ENCODE results near the gene IFT43. TPM values are rescaled to one million over a fixed set of nuclear protein-coding genes. Genes with fewer than 3 reads are reported as not detected.

The IFT43 gene
- total RNA-seq, 1 experiment from 2014 or later: 24.2 TPM

GRCh38 chr14:76112889-76113624 lies 127.5 kb downstream of the IFT43 start:
- intact Hi-C loops (cut with micrococcal nuclease): no loop called here
- no peak overlapping the region for H2AFZ ChIP-seq (ENCODE audit: low read depth, low read length, poor library complexity, severe bottlenecking)
- H4K20me1 ChIP-seq (ENCODE audit: insufficient read depth): no peaks in the 10 kb centered on the region
- H3K36me3 ChIP-seq (ENCODE audit: control insufficient read depth in 1 of 2, insufficient read depth in 2 of 2, low read length in 2 of 2): no peaks in the 10 kb centered on the region
- H3K9me3 ChIP-seq (ENCODE audit: control insufficient read depth in 1 of 2, insufficient read depth in 1 of 2, low read depth in 1 of 2, low read length in 2 of 2): no peaks in the 10 kb centered on the region
- H3K9ac ChIP-seq (ENCODE audit: low read length): no peak overlapping the region
- no peak overlapping the region for H3K4me2 ChIP-seq (ENCODE audit: low read length)
- POLR2A ChIA-PET: no interaction called here
- RAD21 ChIA-PET (ENCODE audit: low non-redundant PET in 1 of 2, low total read pairs in 2 of 2, uncharacterized antibody in 2 of 2, unreplicated experiment in 2 of 2): no interaction called here
- ATAC-seq (no peak), DNase-seq (ENCODE audit: low read depth, low spot score) (no peak)
- TF ChIP-seq ELF1 (IDR thresholded peaks at IDR 0.05; ENCODE audit: borderline replicate concordance, low read depth) (no peak), FOSL1 (IDR thresholded peaks at IDR 0.05; ENCODE audit: low read depth) (no peak), SIN3A (IDR thresholded peaks at IDR 0.05; ENCODE audit: low read depth) (no peak), SRF (IDR thresholded peaks at IDR 0.05; ENCODE audit: low read depth) (no peak), ZBTB33 (IDR thresholded peaks at IDR 0.05; ENCODE audit: extremely low read depth, insufficient replicate concordance, low read length) (no peak), CEBPB (IDR thresholded peaks at IDR 0.05; ENCODE audit: low read depth) (no peak)
- H3K27me3 ChIP-seq (ENCODE audit: insufficient read depth, low read length): no peaks in the 10 kb centered on the region
- H3K9me2 ChIP-seq (ENCODE audit: insufficient read depth): no peaks in the 10 kb centered on the region
- no peaks in the 10 kb centered on the region for H3K4me1 ChIP-seq (ENCODE audit: control insufficient read depth in 1 of 2, insufficient read depth in 2 of 2, low read length in 2 of 2)
- BruUV-seq (replicated peaks): no TSS peak
- H3K4me3 ChIP-seq (replicated peaks in 1 of 2; ENCODE audit: low read depth in 1 of 2, low read length in 2 of 2): no peak overlapping the region
- H3K79me2 ChIP-seq (ENCODE audit: insufficient read depth, low read length): no peaks in the 10 kb centered on the region
- CTCF ChIA-PET: no interaction called here
- H3K27ac ChIP-seq (ENCODE audit: low read depth, low read length): no peak overlapping the region

- no peak for DNase-seq (ENCODE audit: low read depth, low spot score)
- no peak overlapping the region for H3K9ac ChIP-seq (ENCODE audit: low read length)
- ATAC-seq: no peak
- no peaks in the 10 kb centered on the region for H3K9me3 ChIP-seq (ENCODE audit: control insufficient read depth in 1 of 2, insufficient read depth in 1 of 2, low read depth in 1 of 2, low read length in 2 of 2)
- no TSS peak for BruUV-seq (replicated peaks)
- H3K4me3 ChIP-seq (replicated peaks in 1 of 2; ENCODE audit: low read depth in 1 of 2, low read length in 2 of 2): no peak overlapping the region
- H3K27me3 ChIP-seq (ENCODE audit: insufficient read depth, low read length): no peaks in the 10 kb centered on the region
- no peaks in the 10 kb centered on the region for H3K4me1 ChIP-seq (ENCODE audit: control insufficient read depth in 1 of 2, insufficient read depth in 2 of 2, low read length in 2 of 2)
- no peak overlapping the region for H2AFZ ChIP-seq (ENCODE audit: low read depth, low read length, poor library complexity, severe bottlenecking)
- TF ChIP-seq CBX3 (IDR thresholded peaks at IDR 0.05; ENCODE audit: low read depth) (no peak), POLR2AphosphoS5 (IDR thresholded peaks at IDR 0.05; ENCODE audit: low read depth, low read length) (no peak), TCF7L2 (IDR thresholded peaks at IDR 0.05; ENCODE audit: borderline replicate concordance, extremely low read depth, insufficient read depth, insufficient read length) (no peak), POLR2A (IDR thresholded peaks at IDR 0.05; ENCODE audit: borderline replicate concordance, extremely low read depth, insufficient read depth, insufficient read length) (no peak), ATF3 (IDR thresholded peaks at IDR 0.05) (no peak)
- no peak overlapping the region for H3K4me2 ChIP-seq (ENCODE audit: low read length)
- no peaks in the 10 kb centered on the region for H3K36me3 ChIP-seq (ENCODE audit: control insufficient read depth in 1 of 2, insufficient read depth in 2 of 2, low read length in 2 of 2)
- POLR2A ChIA-PET: no interaction called here
- intact Hi-C loops (cut with micrococcal nuclease): no loop called here
- H3K79me2 ChIP-seq (ENCODE audit: insufficient read depth, low read length): no peaks in the 10 kb centered on the region
- H3K9me2 ChIP-seq (ENCODE audit: insufficient read depth): no peaks in the 10 kb centered on the region
- RAD21 ChIA-PET (ENCODE audit: low non-redundant PET in 1 of 2, low total read pairs in 2 of 2, uncharacterized antibody in 2 of 2, unreplicated experiment in 2 of 2): no interaction called here
- no peak overlapping the region for H3K27ac ChIP-seq (ENCODE audit: low read depth, low read length)
- H4K20me1 ChIP-seq (ENCODE audit: insufficient read depth): no peaks in the 10 kb centered on the region
- CTCF ChIA-PET: no interaction called here
These were observed 128.1 kb downstream of the IFT43 start for GRCh38 chr14:76113691-76114090.

Data from HCT116 (cell line).